Measurements from ENCODE around the gene DIO3.

DIO3 gene

GRCh38 chr14:101561145-101561896 is at the start of gene DIO3:
DIO3 (plus strand) TSS chr14:101561495.
- no peak for DNase-seq (ENCODE audit: low read depth in 3 of 3)

GRCh38 chr14:101511620-101512375 is 49.5 kb upstream of the DIO3 start:
- DNase-seq (ENCODE audit: low read depth in 3 of 3), result no peak

GRCh38 chr14:101512376-101512695 is 49.0 kb upstream of the DIO3 start:
- DNase-seq (ENCODE audit: low read depth in 3 of 3), result no peak

GRCh38 chr14:101514136-101514535 is 47.2 kb upstream of the DIO3 start:
- DNase-seq (ENCODE audit: low read depth in 3 of 3), result no peak

GRCh38 chr14:101516401-101516800 is 44.9 kb upstream of the DIO3 start:
- DNase-seq (ENCODE audit: low read depth in 3 of 3), result no peak

GRCh38 chr14:101518611-101519473 is 42.5 kb upstream of the DIO3 start:
- no peak for DNase-seq (ENCODE audit: low read depth in 3 of 3)

GRCh38 chr14:101520621-101521472 is 40.4 kb upstream of the DIO3 start:
- no peak for DNase-seq (ENCODE audit: low read depth in 3 of 3)

GRCh38 chr14:101521473-101521915 is 39.8 kb upstream of the DIO3 start:
- no peak for DNase-seq (ENCODE audit: low read depth in 3 of 3)

GRCh38 chr14:101521978-101522377 is 39.3 kb upstream of the DIO3 start:
- DNase-seq (ENCODE audit: low read depth in 3 of 3), result no peak

GRCh38 chr14:101525640-101526527 is 35.4 kb upstream of the DIO3 start:
- no peak for DNase-seq (ENCODE audit: low read depth in 3 of 3)

- DNase-seq (ENCODE audit: low read depth in 3 of 3), result no peak
These were observed 33.3 kb upstream of the DIO3 start for GRCh38 chr14:101527987-101528386.

GRCh38 chr14:101529079-101529478 is 32.2 kb upstream of the DIO3 start:
- no peak for DNase-seq (ENCODE audit: low read depth in 3 of 3)

- DNase-seq (ENCODE audit: low read depth in 3 of 3), result no peak
These were observed 27.1 kb upstream of the DIO3 start for GRCh38 chr14:101534198-101534597.

- DNase-seq (ENCODE audit: low read depth in 3 of 3), result no peak
These were observed 26.1 kb upstream of the DIO3 start for GRCh38 chr14:101535232-101535631.

- no peak for DNase-seq (ENCODE audit: low read depth in 3 of 3)
These were observed 25.5 kb upstream of the DIO3 start for GRCh38 chr14:101535701-101536207.

- no peak for DNase-seq (ENCODE audit: low read depth in 3 of 3)
These were observed 24.0 kb upstream of the DIO3 start for GRCh38 chr14:101537286-101537685.

- no peak for DNase-seq (ENCODE audit: low read depth in 3 of 3)
These were observed 22.4 kb upstream of the DIO3 start for GRCh38 chr14:101538878-101539277.

- no peak for DNase-seq (ENCODE audit: low read depth in 3 of 3)
These were observed 21.4 kb upstream of the DIO3 start for GRCh38 chr14:101539880-101540279.

- no peak for DNase-seq (ENCODE audit: low read depth in 3 of 3)
These were observed 20.5 kb upstream of the DIO3 start for GRCh38 chr14:101540481-101541462.

All from stimulated activated CD4-positive, alpha-beta T cell treated with anti-CD3 and anti-CD28 coated beads, TNF-alpha, amount 100 ng/mL, for 4 hours (primary cell).